ENCODE data around the gene CHGA.

CHGA gene

GRCh38 chr14:92962831-92963095 lies 39.8 kb downstream of the CHGA start:
- DNase-seq: no peak

DNA sequence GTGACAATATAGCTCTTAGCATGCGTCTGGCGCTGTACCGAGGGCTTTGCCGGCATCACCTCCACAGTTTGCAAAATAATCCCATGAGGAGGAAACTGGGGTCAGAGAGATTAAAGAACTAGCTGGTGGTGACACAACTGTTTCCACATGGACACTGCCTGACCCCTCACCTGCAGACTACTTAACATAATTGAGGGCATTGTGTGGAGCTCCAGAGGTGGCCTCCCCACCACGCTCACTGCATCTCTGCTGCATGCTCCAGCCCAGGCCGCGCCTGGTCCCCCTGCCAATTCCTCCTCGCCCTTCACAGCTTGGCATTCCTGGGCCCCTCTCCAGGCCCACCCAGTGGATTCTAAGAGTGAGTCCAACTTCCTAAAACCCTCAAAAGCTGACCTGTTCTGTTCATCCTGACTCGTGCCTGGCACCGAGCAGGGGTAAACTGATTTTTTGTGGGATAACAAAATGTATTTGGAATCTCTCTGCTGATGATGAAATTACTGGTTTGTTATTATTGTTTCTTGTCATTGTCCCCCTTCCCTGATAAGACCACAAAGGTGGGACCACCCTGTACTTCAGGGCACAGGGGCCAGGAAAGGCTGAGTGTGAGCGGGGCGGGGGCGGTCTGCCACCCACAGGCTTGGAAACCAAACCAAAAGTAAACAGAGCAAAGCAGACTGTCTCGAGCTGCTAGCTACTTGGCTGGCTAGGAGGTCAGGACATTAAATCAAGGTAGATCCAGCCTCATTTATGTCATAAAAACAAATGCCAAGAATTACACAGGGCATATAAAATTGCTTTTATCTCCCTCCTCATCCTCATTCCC lies 40.6 kb downstream of the CHGA start:
- DNase-seq: no peak

DNA sequence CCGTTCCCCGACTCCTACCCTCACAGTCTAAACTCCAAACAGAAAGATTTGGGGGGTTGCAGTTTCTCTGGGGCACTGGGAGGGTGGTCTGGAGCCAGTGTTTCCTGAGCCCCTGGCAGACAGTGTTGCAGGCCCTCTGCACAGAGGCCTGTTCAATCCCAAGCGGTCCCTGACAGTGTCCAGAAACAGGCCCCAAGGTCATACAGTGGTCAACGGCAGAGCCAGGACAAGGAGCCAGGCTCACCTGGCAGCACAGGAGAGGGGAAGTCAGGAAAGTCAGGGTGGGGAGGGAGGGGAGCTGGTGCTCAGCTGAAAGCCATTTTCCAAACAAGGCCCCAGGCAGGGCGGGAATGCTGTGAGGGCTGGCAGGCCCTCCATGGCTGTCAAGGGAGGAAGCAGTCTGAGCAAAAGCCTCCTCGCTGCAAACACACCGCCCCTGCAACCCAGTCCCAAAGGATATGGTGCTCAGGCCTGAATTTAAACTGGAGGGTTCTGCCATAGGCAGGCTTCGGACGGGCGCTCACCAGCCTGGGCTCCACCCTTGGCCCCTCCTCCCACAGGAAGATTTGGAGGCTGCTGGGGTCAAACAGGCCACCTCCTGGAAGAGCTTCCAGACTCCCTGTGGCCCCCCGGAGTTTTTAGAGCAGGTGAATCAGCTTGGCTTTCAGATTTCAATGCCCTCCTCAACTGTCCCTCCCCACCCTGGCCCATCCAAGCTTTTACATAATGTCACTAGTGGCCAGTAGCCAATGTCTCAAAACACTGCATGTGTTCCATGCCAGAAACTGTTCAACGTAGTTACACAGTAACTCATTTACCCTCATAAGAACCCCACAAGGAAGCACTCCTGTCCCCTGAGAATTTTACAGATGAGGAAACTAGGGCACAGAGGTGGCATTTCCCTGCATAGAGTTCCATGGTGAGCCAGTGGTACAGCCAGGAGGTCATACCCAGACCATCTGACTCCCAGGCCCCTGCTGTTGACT lies 41.5 kb downstream of the CHGA start:
- DNase-seq: no peak

GRCh38 chr14:92965281-92965680 lies 42.3 kb downstream of the CHGA start:
- DNase-seq: no peak

DNA sequence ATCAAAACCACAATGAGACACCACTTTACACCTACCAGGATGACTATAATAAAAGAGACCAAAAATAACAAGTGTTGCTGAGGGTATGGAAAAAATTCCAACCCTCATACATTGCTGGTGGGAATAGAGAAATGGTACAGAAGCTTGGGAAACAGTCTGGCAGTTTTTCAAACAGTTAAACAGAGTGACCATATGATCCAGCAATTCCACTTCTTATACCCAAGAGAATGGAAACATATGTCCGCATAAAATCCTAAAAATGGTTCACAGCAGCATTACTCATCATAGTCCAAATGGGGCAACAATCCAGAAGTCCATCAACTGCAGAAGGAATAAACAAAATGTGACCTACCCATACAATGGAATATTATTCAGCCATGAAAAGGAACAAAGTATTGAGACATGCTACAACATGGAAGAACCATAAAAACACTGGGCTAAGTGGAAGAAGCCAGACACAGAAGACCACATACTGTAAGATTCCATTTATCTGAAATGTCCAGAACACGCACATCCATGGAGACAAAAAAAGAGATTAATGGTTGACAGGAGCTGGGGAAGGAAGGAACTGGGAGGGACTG lies 44.5 kb downstream of the CHGA start:
- no peak for DNase-seq

DNA sequence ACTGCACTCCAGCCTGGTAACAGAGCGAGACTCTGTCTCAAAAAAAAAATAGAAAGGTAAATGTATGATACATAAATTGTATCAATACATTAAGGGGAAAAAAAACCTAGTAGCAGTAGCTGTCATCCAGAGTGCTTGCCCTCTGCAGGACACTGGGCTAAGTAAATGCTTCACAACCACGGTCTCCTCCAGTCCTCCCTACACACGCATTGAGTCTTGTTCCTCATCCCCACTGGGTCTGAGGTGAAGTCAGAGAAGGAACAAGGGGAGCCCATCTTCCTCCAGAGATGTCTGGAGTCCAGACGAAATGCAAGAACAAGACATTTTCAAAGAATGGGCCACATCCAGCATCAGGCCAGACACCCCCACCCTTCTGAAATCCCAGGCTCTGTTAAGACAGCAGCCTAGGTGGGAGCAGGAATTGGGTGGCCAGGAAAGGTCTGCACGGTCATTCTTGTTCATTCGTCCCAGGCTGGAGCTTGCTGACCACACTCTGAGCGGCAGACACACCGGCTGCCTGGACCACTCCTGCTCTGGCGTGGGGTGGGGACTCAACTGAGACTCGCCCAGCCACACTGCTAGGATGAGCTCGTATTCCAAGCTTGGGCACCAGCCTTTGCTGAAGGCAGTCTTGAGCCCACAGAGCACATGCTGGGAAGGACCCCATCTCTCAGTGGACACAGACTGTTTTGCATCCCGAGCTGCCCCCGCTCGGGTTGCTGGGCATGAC lies 45.5 kb downstream of the CHGA start:
- DNase-seq: no peak

DNA sequence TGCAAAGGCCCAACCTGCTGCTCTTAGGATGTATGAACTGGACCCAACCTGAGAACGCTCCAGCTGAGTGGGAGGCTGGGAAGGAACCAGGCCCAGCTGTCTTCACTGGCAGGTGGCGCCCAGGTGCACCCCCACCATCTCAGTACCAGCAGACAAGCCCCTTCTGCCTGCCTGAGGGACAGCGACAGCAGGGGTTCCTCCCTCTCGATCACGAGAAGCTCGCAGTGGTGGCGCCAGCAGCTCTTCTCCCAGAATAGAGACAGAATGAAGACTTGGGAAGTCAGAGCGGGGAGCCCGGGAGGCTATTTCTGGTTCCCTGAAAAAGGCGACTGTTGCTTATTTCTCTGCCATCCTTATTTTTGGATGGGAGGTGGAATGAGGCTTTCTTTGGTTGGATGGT lies 46.5 kb downstream of the CHGA start:
- no peak for DNase-seq

DNA sequence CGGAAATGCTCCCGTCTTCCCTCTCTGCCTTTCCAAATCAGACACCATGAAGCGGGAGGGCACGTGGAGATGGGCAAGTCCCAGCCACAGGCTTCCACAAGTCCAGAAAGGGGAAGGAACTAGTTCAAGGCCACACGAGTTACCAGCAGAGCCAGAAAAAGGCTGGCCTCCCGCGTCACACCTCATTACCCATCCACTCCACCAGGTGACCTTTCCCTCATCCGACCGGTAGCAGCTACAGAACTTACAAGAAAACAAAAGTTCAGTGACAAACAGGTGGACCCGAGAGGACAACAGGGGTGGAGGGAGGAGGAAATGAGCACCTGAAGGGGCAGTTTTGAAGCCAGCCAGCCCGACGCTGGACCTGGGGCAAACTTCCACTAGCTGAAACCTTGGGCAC lies 46.9 kb downstream of the CHGA start:
- no peak for DNase-seq

- DNase-seq: no peak
These were observed 47.3 kb downstream of the CHGA start for GRCh38 chr14:92970271-92970670.

DNA sequence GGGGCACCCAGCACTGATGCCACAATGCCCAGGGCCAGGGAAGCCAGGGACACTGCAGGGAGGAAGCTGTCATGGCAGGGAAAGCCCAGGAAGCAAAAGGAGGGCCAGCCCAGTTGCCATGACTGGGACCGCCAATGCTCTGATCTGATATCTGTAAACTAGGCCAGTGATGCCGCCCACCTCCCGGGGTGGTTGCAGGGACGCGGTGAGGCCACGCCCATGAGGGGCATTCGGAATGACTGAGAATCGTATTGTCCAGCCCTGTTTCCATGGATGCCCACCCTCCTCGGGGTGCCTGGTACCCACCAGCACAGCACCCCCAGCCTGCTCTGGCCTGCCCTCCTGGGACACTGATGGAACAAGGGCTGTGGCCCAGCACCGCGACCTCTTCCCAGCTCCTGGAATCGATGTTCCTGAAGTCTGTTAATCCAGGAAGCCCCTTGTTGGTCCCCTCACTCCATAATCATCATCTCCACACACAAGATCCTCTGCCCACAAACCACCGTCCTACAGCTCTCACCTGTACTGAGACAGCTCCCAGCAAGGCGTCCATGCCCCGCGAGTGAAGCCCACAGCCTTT lies 48.7 kb downstream of the CHGA start:
- no peak for DNase-seq

DNA sequence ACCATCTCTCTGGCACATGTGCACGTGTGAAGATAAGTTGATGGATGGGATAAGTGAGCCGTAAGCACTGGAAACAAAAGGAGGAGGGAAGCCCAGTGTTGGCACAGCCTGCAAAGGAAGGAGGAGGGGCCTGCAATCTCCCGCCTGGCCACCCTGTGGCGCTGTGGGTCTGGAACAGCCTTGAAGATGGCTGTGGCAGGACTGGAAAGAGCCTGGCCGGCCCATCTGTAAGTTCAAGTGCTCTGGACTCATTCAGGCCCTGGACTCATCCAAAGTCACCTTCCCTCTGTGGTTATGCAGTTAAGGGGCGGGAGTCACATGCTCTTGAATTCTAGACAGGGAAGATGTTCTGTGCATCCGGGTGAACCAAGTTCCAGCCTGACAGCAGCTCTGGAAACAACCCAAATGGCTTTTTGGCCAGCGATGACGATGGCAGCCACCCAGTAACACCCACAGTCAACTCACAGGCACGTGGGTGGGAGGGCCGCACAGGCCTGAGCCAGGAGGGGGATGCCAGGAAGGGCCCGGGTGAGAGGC lies 50.4 kb downstream of the CHGA start:
- no peak for DNase-seq

DNA sequence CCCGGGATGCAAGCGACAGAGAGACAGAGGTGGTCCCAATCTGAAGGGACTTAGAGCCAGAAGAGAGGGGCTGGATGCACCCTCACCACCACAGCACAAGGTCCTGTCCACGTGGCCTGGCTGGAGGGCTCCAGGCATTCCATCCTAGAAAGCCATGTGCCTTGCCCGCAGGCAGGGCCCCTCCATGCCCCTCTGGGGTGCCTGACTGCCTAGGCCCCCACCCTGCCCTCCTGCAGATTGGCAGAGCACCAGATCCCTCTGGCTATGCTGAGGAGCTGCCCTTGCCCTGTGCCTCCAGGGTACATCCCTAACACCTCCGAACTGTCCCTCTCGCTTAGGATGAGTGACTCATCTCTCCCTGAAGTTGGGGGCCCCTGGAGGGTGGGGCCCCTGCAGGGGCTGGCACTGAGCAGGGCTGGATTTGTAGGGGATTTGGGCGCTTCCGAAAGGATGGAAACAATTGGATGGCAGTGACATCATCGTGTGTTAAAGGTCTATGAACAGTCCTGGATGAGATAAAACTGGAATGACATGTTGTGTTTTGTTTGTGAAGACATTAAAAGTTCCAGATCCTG lies 50.9 kb downstream of the CHGA start:
- no peak for DNase-seq

DNA sequence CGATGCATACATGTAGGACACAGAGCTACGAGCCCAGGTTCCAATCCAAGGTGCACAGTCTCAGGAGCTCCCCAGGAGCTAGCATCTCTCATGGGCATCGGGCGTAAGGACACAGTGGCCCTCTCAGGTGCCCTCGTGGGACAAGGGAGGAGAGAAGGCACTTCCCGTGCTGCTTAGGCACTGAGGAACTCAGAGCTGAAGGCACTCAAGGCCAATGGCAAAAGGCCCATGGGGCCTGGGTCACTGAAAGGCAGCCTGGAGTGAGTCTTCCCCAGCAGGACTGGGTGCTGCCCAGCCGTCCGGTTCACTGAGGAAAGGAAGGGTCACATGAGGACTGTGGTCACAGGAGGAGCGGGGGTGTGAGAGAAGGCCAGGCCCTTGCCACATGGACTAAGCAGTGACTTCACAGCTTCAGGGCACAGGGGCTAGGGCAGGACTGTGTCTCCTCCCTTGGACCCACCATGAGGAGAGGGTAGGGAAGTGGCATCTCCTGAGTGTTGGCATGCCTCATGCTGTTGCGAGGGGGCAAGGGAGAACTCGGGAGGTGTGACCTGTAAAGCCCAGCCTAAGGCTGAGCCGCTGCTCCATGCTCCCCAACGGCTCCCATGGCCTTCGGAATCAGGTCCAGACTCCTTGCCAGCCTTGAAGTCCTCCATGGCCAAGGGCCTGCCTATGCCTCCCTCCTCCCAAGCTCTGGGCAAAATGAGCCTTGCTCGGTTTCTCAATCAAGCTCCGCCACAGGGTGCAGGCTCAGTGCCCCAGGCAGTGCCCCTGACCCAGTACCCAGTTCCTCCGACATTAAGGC lies 51.8 kb downstream of the CHGA start:
- DNase-seq: no peak

- no peak for DNase-seq
These were observed 53.3 kb downstream of the CHGA start for GRCh38 chr14:92976268-92976667.

- no peak for DNase-seq
These were observed 55.5 kb downstream of the CHGA start for GRCh38 chr14:92978229-92979021.

- no peak for DNase-seq
These were observed 57.9 kb downstream of the CHGA start for GRCh38 chr14:92980866-92981265.

GRCh38 chr14:92981726-92982125 lies 58.8 kb downstream of the CHGA start:
- no peak for DNase-seq

DNA sequence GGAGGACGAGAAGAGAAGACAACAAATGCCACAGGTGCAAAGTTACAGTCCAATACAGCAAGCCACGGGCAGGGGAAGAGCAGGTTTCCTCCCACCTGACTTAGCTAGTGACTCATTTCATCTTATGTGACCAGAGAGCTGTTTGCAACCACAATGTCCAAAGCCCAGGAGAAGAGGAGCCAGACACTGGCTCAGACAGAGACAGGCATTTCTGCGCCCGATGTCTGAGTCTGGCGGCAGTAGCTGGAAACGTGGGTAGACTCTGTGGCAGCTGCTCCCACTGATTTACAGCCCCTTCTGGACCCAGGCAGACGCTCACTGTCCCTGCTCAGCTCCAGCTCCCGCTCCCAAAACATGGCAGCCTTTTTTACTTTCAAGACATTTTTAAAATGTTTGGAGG lies 60.0 kb downstream of the CHGA start:
- DNase-seq: no peak

- DNase-seq: no peak
These were observed 61.3 kb downstream of the CHGA start for GRCh38 chr14:92984082-92984788.
